Stimulated activated memory B cell treated with anti-CD40 and anti-IgM and Interleukin-4, amounts not matched to agents 10 μg/mL and 1 μg/mL and 100 μg/mL, for 72 hours (primary cell): ENCODE measurements around the gene ATE1.

ENCODE experiments used
- ATAC-seq: fragments of 150-1000 bp; cut with Tn5 transposase; 2 replicates; pipeline ENCODE4 v1.10.0; 2021
- H3K27ac Mint-ChIP-seq: one replicate; pipeline ENCODE4 v1.8.0; 2022; ENCODE audit warnings: mild to moderate bottlenecking, mixed read lengths
- H3K27me3 Mint-ChIP-seq: one replicate; pipeline ENCODE4 v1.8.0; 2022; ENCODE audit warnings: mixed read lengths
- H3K36me3 Mint-ChIP-seq: one replicate; pipeline ENCODE4 v1.8.0; 2022; ENCODE audit warnings: mixed read lengths
- H3K4me1 Mint-ChIP-seq: one replicate; pipeline ENCODE4 v1.8.0; 2022; ENCODE audit warnings: mixed read lengths
- H3K4me3 Mint-ChIP-seq: one replicate; pipeline ENCODE4 v1.8.0; 2022; ENCODE audit warnings: mild to moderate bottlenecking, moderate library complexity, mixed read lengths
- H3K9me3 Mint-ChIP-seq: one replicate; pipeline ENCODE4 v1.8.0; 2022; ENCODE audit warnings: mixed read lengths

The ATE1 gene

GRCh38 chr10:121741248-121741792 is 186.5 kb downstream of the ATE1 start:
- no peaks in the 10 kb centered on the region for H3K27me3 Mint-ChIP-seq
- no peaks in the 10 kb centered on the region for H3K4me1 Mint-ChIP-seq
- H3K27ac Mint-ChIP-seq: no peak overlapping the region
- H3K9me3 Mint-ChIP-seq: no peaks in the 10 kb centered on the region
- no peak overlapping the region for H3K4me3 Mint-ChIP-seq
- ATAC-seq: no peak
- H3K36me3 Mint-ChIP-seq: peaks cover 24% of the 10 kb centered on the region

GRCh38 chr10:121740069-121740468 is 187.8 kb downstream of the ATE1 start:
- Mint-ChIP-seq H3K27me3 (no peaks in the 10 kb centered on the region), H3K4me3 (no peak overlapping the region)

DNA sequence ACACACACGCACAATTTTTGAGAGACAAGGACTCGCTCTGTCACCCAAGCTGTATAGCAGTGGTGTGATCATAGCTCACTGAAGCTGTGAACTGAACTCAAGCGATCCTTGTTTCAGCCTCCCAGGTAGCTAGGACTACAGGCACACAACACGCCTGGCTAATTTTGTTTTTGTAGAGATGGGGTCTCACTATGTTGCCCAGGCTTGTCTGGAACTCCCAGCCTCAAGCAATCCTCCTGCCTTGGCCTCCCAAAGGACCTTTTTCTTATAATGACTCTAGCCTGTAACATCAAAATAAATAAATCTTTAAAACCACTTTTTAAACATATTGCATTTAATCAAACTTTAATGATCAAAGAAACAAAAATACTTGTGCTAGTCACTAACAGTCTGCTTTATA is 188.7 kb downstream of the ATE1 start:
- Mint-ChIP-seq H3K36me3 (peaks cover 9% of the 10 kb centered on the region), H3K27ac (no peak overlapping the region), H3K27me3 (peaks cover 3% of the 10 kb centered on the region), H3K4me3 (no peak overlapping the region), H3K9me3 (no peaks in the 10 kb centered on the region), H3K4me1 (no peaks in the 10 kb centered on the region)
- ATAC-seq: no peak

More at GRCh38 chr10:121740069-121740468, 187.8 kb downstream of the ATE1 start:
- H3K36me3 Mint-ChIP-seq: peaks cover 15% of the 10 kb centered on the region
- H3K27ac Mint-ChIP-seq: no peak overlapping the region
- H3K4me1 Mint-ChIP-seq: no peaks in the 10 kb centered on the region
- H3K9me3 Mint-ChIP-seq: no peaks in the 10 kb centered on the region
- no peak for ATAC-seq

- Mint-ChIP-seq H3K4me1 (no peaks in the 10 kb centered on the region), H3K27ac (no peak overlapping the region), H3K36me3 (peaks cover 7% of the 10 kb centered on the region), H3K27me3 (peaks cover 10% of the 10 kb centered on the region), H3K9me3 (no peaks in the 10 kb centered on the region), H3K4me3 (no peak overlapping the region)
- ATAC-seq: no peak
These were observed 191.3 kb downstream of the ATE1 start for GRCh38 chr10:121736315-121737130.

DNA sequence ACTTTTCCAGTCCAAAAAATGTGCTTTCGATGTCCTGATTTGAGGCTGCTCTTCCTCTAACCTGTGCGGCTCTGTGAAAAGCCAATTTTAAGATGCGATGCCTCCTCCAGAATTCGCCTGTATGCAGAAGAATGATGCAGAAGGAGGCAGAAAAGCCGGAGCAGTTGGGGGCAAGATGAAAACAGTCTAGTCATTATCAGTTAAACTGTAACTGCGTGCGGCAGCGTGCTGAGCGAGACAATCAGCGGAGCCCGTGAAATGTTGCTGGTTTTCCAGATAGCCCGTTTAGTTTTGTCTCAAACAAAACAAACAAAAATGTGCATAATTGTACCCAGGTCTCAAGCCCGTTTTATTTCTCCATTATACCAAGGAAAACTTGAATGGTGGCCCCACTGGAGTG is 192.6 kb downstream of the ATE1 start:
- H3K4me1 Mint-ChIP-seq: no peaks in the 10 kb centered on the region
- no peak overlapping the region for H3K4me3 Mint-ChIP-seq
- H3K36me3 Mint-ChIP-seq: no peaks in the 10 kb centered on the region
- H3K27ac Mint-ChIP-seq: no peak overlapping the region
- peaks cover 10% of the 10 kb centered on the region for H3K27me3 Mint-ChIP-seq
- H3K9me3 Mint-ChIP-seq: no peaks in the 10 kb centered on the region
- no peak for ATAC-seq

GRCh38 chr10:121734589-121735045 is 193.2 kb downstream of the ATE1 start:
- Mint-ChIP-seq H3K27me3 (peaks cover 10% of the 10 kb centered on the region), H3K4me3 (no peak overlapping the region)
- no peak for ATAC-seq

DNA sequence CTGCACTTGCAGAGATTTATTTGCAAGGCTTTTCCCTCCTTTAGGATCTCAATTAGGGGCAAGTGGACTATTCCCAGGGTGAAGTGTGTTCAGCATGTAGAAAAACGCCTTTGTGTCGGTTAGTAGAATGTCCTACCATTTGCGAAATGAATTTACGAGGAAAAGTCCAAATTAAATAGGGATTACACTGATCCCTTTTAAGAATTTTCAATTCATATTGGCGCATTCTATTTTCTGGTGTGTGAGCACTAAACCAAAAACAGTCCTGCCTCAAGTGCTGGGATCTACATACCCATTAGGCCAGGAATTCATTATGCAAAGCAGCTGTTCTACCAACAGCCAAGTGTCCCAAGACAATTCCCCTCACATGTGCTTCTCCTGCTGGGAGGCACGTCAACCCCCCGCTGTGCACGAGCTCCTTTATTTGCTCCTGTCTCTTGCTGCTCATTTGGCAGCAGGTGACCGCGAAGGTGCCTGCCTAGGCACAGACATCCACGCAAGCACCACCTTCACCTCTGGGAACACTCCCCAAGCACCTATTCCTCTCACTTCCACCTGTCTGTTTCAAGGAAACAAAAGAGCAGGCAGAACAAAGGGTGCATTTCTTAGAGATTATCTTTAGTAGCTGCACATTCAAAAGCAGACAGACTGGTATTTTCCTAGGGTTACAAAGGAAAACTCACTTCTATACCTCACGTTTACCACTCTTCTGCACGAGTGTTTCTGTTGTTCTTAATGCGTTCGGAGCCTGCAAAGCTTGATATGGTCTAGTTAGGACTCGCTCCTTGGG is 195.0 kb downstream of the ATE1 start:
- Mint-ChIP-seq H3K27me3 (peaks cover 10% of the 10 kb centered on the region), H3K27ac (no peak overlapping the region), H3K4me1 (no peaks in the 10 kb centered on the region), H3K36me3 (no peaks in the 10 kb centered on the region), H3K9me3 (no peaks in the 10 kb centered on the region), H3K4me3 (no peak overlapping the region)
- no peak for ATAC-seq

More at GRCh38 chr10:121734589-121735045, 193.2 kb downstream of the ATE1 start:
- H3K9me3 Mint-ChIP-seq: no peaks in the 10 kb centered on the region
- no peak overlapping the region for H3K27ac Mint-ChIP-seq
- no peaks in the 10 kb centered on the region for H3K36me3 Mint-ChIP-seq
- H3K4me1 Mint-ChIP-seq: no peaks in the 10 kb centered on the region

GRCh38 chr10:121732172-121732571 is 195.7 kb downstream of the ATE1 start:
- peaks cover 10% of the 10 kb centered on the region for H3K27me3 Mint-ChIP-seq
- H3K4me1 Mint-ChIP-seq: no peaks in the 10 kb centered on the region
- H3K4me3 Mint-ChIP-seq: no peak overlapping the region
- ATAC-seq: no peak
- no peaks in the 10 kb centered on the region for H3K9me3 Mint-ChIP-seq
- no peak overlapping the region for H3K27ac Mint-ChIP-seq
- no peaks in the 10 kb centered on the region for H3K36me3 Mint-ChIP-seq

DNA sequence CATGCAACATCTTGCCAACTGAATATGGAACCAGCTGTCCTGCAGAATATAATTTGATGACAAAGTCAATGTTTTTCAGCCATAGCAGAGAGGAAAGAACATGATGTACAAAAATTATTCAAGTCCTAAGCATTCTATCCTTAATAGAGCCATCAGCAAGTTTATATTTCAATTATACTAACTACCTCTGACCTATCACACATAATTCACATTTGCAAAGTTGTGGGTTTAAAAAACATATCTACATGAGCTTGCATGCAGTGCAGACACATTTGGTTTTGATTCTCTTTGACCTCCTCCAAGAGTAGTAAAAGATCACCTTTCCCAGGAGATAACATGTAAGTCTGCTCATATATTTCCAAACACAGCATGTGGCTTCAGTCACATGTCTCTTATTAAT is 203.5 kb downstream of the ATE1 start:
- Mint-ChIP-seq H3K36me3 (no peaks in the 10 kb centered on the region), H3K27ac (no peak overlapping the region), H3K27me3 (no peaks in the 10 kb centered on the region), H3K9me3 (peaks cover 6% of the 10 kb centered on the region), H3K4me1 (no peaks in the 10 kb centered on the region), H3K4me3 (no peak overlapping the region)
- no peak for ATAC-seq

- no peak overlapping the region for H3K4me3 Mint-ChIP-seq
- ATAC-seq: no peak
- no peaks in the 10 kb centered on the region for H3K36me3 Mint-ChIP-seq
- peaks cover 13% of the 10 kb centered on the region for H3K27me3 Mint-ChIP-seq
- peaks cover 6% of the 10 kb centered on the region for H3K9me3 Mint-ChIP-seq
- H3K4me1 Mint-ChIP-seq: no peaks in the 10 kb centered on the region
- H3K27ac Mint-ChIP-seq: no peak overlapping the region
These were observed 205.2 kb downstream of the ATE1 start for GRCh38 chr10:121722665-121723064.

- H3K4me1 Mint-ChIP-seq: no peaks in the 10 kb centered on the region
- peaks cover 6% of the 10 kb centered on the region for H3K9me3 Mint-ChIP-seq
- H3K27me3 Mint-ChIP-seq: peaks cover 20% of the 10 kb centered on the region
- H3K4me3 Mint-ChIP-seq: no peak overlapping the region
- H3K36me3 Mint-ChIP-seq: no peaks in the 10 kb centered on the region
- no peak for ATAC-seq
- H3K27ac Mint-ChIP-seq: no peak overlapping the region
These were observed 206.6 kb downstream of the ATE1 start for GRCh38 chr10:121721257-121721656.

DNA sequence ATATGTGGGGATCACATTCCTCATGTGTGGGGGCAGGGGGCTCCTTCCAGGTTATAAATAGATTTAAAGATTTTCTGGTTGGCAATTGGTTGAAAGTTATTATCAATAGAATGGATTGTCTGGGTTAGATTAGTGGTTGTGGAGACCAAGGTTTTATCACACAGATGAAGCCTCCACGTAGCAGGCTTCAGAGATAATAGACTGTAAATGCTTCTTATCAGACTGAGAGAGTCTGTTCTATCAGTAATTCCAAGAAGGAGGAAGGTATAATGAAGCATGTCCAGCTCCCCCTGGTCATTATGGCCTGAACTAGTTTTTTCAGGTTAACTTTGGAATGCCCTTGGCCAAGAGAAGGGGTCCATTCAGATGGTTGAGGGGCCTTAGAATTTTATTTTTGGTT is 211.9 kb downstream of the ATE1 start:
- Mint-ChIP-seq H3K9me3 (peaks cover 8% of the 10 kb centered on the region), H3K4me3 (no peak overlapping the region), H3K27me3 (peaks cover 20% of the 10 kb centered on the region), H3K4me1 (no peaks in the 10 kb centered on the region), H3K27ac (no peak overlapping the region), H3K36me3 (no peaks in the 10 kb centered on the region)
- no peak for ATAC-seq

DNA sequence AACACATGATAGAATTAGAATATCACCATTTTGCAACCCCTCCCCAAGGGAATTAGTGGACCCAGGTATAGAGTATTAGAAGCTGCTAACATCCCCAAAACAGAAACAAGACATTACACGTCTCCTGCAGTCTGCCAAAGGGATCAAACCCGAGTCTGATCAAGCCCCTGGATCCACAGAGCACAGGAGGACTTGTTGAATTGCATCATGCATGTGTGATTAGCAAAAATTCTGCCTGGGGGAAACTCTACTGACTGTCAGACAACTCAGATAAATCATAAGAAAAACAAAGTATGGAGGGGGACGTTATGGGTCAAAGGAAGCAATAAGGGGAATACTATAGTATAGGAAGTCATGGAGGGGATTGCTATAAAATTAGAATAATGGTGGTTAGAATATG is 212.8 kb downstream of the ATE1 start:
- Mint-ChIP-seq H3K27me3 (peaks cover 25% of the 10 kb centered on the region), H3K4me1 (no peaks in the 10 kb centered on the region), H3K36me3 (no peaks in the 10 kb centered on the region), H3K9me3 (peaks cover 6% of the 10 kb centered on the region), H3K27ac (no peak overlapping the region), H3K4me3 (no peak overlapping the region)
- no peak for ATAC-seq

DNA sequence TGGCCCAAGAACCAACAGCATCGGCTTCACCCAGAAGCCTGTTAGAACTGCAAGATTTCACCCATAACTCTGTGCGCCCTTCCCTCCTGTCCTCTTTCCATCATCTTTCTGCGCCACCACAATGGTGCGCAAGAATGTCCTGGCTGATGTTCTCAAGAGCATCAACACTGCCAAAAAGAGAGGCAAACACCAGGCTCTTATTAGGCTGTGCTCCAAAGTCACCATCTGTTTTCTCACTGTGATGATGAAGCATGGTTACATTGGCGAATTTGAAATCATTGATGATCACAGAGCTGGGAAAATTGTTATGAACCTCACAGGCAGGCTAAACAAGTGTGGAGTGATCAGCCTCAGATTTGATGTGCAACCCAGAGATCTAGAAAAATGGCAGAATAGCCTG is 214.3 kb downstream of the ATE1 start:
- H3K4me3 Mint-ChIP-seq: no peak overlapping the region
- H3K4me1 Mint-ChIP-seq: no peaks in the 10 kb centered on the region
- H3K36me3 Mint-ChIP-seq: no peaks in the 10 kb centered on the region
- H3K27ac Mint-ChIP-seq: no peak overlapping the region
- H3K9me3 Mint-ChIP-seq: peaks cover 4% of the 10 kb centered on the region
- no peak for ATAC-seq
- peaks cover 32% of the 10 kb centered on the region for H3K27me3 Mint-ChIP-seq

DNA sequence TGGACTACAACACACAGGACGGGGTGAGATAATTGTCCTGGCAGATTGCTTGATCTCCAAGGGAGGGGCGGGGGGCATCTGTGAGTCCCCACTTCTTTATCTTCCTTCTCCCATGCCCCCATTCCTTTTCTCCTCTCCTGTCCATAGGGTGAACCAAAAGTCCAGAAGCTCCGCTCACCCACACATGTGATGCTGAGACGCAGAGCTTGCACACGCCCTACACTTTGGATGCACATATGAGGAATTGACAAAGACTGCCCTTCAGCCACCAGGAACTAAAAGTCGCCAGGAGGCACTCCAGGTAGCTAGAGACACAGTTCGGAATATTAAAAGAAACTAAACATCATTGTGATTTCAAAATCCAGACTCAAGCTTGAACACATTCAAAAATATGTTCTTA is 216.9 kb downstream of the ATE1 start:
- H3K4me3 Mint-ChIP-seq: no peak overlapping the region
- H3K27ac Mint-ChIP-seq: no peak overlapping the region
- peaks cover 36% of the 10 kb centered on the region for H3K27me3 Mint-ChIP-seq
- H3K4me1 Mint-ChIP-seq: no peaks in the 10 kb centered on the region
- ATAC-seq: no peak
- H3K9me3 Mint-ChIP-seq: peaks cover 4% of the 10 kb centered on the region
- no peaks in the 10 kb centered on the region for H3K36me3 Mint-ChIP-seq
